HG03175 (cell line): ENCODE data around the gene LTF.

ENCODE experiments used
- ATAC-seq: cut with Tn5 transposase; IDR thresholded peaks from one replicate; pipeline ENCODE4 v1.9.1; 2021; ENCODE audit warnings: mild to moderate bottlenecking, moderate library complexity; ENCODE audit not compliant: unreplicated experiment

LTF gene

DNA sequence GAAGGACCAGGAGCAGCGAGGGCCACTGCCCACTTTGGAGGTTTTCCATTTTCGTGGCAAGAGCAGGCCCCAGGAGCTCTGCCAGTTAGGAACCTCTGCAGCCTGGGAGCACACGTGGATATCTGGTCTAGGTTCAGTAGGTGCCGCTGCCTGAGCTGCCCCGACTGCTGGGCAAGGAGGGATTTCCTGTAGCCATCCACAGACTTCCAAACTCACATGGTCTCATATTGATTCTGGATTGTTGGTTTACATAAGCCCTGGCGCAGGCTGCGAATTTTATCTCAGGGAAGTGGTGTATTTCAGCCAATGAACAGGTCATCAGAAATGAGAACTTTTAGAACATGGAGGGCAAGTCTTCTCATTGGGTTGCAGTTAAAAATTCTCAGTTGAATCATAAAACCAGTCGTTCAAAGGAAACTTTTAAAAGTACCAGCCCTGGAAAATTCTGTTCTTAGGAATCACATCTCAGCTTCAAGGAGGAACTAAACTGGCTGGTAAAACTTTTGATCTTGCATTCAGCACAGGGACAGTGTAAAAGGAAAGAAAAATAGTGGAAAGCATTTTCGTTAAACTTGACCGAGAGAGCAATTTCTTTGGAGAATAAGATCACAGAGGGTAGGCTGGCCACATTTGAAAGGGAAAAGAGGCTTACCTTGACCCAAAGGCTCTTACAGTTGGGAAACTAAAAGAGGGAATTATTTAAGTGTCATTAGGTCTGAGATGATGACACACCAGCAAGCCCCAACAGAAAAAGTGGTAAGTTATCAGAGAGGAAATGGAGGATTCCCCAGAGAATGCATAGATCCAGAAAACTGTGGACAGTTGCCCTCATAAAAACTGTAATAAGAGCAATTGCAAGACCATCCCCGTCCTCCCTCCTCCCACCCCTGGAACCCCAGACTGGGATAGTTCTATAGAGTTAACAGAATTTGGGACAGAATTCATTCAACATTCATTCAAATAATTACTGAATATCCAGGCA is 26.7 kb upstream of the LTF start:
- ATAC-seq = no peak

- ATAC-seq = no peak
Measured at GRCh38 chr3:46490338-46491084, 25.8 kb upstream of the LTF start.

DNA sequence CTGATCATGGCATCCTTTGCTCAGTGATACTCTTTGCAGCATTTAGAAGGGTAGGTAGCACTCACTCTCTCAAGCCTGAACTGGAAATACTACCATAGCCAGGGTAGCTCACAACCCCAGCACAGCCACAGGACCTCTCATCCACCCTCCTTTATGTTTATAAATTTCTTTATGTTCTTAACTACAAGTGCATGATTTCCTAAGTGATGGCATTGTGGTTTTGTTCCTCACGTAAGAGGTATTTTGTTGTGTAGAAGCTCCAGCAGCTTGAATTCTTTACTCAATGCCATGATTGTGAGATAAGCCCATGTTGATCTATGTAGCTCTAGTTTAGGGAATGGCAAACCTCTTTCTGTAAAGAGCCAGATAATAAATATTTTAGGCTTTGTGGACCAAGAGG is 25.2 kb upstream of the LTF start:
- no peak for ATAC-seq

GRCh38 chr3:46489381-46489780 is 24.7 kb upstream of the LTF start:
- no peak for ATAC-seq

DNA sequence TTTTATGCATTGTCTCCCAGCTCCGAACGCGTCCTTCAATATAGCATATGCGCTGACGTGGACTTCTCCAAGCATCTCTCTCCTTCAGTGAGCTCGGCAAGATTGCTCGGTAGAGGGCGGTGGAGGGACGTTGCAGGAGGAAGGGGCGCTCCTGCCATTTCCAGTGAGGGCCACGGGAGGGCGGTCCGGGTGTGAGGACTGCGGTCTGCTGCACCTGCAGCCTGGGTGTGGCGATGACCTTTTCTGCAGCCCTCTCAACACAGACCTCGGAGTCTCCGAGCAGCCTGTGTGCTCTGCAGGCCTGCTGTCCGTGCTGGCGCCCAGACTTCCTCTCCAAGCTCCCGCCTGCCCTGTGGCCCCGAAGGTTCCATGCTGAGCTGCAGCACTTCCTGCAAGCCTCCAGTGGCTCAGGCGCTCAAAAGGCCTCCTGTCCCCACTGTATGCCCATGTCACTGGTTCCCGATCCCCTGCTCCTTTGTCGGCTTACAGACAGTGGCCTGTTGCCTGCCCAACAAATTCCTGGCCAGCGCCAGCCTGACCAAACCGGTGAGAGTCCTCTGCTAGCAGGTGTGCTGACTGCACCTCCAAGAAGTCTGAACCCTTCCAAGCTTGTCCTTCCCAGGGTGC is 24.1 kb upstream of the LTF start:
- peak; percentile 92 for ATAC-seq

DNA sequence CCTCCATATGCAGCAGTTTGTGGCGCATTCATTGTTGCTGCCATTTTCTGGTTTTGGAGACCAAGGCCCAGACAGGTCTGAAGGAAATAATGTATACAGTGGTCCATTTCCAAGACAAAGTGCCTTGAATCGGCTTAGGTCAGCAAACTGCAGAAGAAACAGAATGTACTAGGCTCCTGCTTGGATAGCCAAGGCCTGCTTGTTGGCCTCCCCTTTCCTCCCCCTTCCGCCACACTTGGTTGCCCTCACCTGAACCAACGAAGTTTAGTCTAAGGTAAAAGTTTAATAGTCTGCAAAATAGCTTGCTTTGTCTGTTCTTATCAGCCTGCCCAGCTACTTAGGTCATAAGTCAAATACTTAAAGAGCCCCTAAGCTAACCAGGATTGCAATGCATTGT is 21.1 kb upstream of the LTF start:
- no peak for ATAC-seq

DNA sequence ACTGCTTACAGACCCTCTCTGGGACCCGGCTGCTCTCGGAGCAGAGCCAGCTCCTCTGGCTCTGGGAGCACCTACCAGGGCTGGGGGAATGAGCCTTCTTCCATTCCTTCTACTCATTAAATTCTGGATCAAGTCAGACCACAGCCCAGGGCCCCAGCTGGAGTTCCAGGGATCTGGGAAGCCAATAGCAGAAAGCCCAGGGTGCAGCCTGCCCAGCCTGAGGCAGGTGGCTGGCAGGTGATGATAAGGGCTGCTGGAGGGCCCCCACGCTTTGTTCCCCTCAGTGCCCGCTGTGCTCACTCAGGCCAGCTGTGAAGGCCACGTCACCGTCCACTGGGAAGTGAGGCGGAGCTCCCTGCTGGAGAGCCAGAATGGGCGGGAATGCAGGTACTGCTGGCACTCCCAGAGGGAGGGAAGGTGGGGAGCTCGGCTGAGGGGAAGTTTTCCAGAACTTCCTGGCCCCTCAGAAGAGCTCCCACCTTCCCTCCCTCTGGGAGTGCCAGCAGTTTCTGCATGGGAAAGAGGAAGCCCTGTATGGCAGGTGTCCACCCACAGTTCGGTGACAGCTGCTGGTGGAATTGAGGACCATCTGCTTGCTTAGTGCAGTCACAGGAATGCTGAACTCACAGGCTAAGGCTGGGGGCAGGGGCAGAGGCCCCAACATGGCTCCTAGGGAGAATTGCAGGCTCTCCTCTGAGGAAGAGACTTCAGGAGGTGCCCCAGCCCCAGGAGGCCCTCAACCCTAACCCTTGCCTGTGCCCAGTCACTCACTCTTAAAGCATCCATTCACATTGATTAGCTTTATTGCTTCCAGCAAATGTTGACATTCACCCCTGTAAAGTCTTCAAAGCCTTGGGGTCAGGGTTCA is 20.4 kb upstream of the LTF start:
- no peak for ATAC-seq

GRCh38 chr3:46484388-46484787 is 19.7 kb upstream of the LTF start:
- no peak for ATAC-seq

GRCh38 chr3:46483825-46484224 is 19.1 kb upstream of the LTF start:
- no peak for ATAC-seq

GRCh38 chr3:46482632-46483350 is 18.1 kb upstream of the LTF start:
- no peak for ATAC-seq

- ATAC-seq = no peak
Measured at GRCh38 chr3:46481636-46482035, 16.9 kb upstream of the LTF start.

GRCh38 chr3:46480491-46481195 is 15.9 kb upstream of the LTF start:
- ATAC-seq = no peak

DNA sequence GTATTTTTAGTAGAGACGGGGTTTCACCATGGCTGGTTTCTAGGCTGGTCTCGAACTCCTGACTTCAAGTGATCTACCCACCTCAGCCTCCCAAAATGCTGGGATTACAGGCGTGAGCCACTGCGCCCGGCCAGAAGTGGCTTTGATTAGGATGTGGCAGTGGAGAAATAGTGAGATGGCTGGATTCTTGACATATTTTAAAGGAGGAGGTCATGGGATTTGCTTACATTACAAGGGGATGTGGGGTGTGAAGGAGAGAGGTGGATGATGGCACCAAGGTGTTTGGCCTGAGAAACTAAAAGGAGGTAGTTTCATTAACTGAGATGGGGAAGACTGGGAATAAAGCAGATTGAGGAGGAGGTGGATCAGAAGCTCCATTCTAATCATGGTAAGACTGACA is 15.0 kb upstream of the LTF start:
- no peak for ATAC-seq

- ATAC-seq = no peak
Measured at GRCh38 chr3:46479021-46479420, 14.3 kb upstream of the LTF start.

DNA sequence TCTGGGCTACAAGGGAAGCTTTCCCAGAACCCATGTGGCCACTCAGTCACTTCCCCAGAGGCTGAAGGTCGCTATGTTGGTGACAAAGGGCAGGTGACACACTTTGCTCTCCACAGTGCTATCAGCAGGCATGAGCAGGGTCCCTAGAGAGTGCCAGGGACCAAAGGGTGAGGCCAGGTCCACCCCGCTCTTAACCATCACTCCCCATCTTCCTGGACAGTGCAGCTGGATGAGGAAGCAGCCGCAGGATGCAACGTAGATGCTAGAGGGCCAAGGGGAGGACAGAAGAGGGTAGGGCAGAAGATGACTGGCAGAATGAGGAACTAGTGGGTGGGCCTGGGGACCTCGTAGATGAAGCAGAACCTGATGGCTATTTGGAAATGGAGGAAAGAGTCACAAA is 13.6 kb upstream of the LTF start:
- no peak for ATAC-seq

DNA sequence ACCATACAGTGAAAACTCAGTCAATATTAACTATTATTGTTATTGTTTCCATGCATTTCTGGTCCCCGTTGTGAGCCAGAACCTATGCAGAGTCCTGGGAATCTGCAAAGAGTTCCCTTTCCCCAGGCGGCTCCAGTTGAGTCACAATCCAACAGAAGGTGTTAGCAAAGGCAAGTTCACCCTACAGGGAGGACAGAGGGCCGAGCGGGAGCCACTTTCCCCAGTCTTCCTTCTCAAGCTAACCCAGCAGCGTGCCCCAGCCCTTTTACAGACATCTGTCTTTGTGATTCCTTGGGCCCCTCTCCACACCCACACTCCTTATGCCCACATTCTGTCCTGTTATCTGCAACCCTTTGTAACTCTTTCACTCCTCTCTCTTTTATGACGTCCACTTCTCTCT is 13.1 kb upstream of the LTF start:
- ATAC-seq = no peak

DNA sequence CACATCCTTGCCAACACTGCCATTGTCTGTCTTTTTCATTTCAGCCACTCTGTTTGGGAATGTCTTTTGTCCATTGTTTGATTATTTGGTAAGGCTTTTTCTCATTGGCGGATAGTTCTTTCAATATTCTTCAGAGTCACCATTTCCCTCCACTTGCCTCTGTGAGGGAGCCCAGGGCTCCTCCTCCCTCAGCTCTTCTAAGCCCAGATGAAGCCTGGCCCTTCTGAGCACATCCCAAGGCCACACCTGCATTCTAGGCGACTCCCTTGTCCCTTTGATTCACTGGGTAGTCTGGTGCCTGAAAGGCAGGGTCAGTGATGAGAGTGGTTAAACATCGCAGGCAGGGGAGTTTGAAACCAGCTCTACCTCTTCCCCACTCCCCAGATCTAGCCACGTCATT is 12.4 kb upstream of the LTF start:
- no peak for ATAC-seq

DNA sequence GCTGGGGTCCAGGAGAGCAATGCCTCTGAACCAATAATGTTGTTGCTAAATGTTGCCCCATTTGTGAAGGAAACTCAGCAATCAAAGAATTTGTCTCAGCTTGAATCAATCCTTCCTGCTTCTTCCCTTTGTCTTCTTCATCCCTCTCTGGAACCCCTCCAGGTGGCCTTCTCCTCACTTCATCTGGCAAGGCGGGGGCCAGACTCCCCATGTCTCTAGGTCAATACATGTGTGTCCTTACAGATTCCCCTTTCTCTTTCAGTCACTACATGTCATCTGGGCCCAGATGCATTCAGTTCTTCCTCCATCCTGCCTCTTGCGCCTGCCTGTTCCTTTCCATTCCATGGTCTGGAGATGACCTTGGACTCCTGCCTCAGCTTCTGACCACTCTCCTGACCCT is 8.0 kb upstream of the LTF start:
- ATAC-seq = no peak

DNA sequence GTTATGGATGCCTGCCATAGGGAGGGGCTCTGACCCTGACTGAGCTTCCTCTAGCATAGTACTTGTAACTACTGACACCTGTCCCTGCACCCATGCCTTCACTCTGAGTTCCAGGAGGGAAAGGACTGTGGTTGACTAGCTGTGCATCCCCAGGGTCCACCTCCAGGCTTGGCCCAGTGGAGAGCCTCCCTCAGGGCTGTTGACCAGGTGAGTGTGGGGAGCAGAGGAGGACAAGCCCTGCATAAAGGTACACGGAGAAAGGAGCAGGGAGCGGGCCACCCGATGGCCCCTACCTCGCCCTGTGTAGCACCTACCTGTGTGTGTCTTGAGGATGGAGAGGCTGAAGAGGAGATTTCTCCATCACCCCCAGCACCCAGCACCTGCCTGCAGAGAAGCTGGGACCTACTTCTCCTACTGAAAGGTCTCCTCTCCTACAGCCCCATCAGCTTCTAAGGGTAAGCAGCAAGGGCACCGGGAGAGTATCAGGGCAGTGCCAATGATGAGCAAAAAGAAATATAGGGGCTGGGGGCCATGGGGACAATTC is 6.7 kb upstream of the LTF start:
- ATAC-seq = no peak
